Parathyroid adenoma (tissue), 2 donors: Measurements from ENCODE around the gene SORCS2.

Experiments used
- H2AFZ ChIP-seq: fragments of 300-600 bp; sonication (generic); one replicate; pipeline ENCODE4 v1.7.0; 2017; ENCODE audit warnings: antibody characterized with exemption, mild to moderate bottlenecking
- H3K27ac ChIP-seq: fragments of 300-600 bp; sonication (generic); one replicate; pipeline ENCODE4 v1.7.0; 2017
- H3K27me3 ChIP-seq: fragments of 300-600 bp; sonication (generic); one replicate; pipeline ENCODE4 v1.7.0; 2017; ENCODE audit warnings: low read length; ENCODE audit not compliant: control insufficient read depth, insufficient read depth
- H3K36me3 ChIP-seq: fragments of 300-600 bp; sonication (generic); one replicate; pipeline ENCODE4 v1.7.0; 2017; ENCODE audit warnings: low read length; ENCODE audit not compliant: control insufficient read depth, insufficient read depth
- H3K4me1 ChIP-seq: fragments of 300-600 bp; sonication (generic); one replicate; pipeline ENCODE4 v1.7.0; 2017; ENCODE audit warnings: control low read depth
- H3K4me2 ChIP-seq: fragments of 300-600 bp; sonication (generic); one replicate; pipeline ENCODE4 v1.7.0; 2017; ENCODE audit warnings: low read length
- H3K4me3 ChIP-seq: fragments of 300-600 bp; sonication (generic); one replicate; pipeline ENCODE4 v1.7.0; 2017; ENCODE audit warnings: low read depth, low read length
- H3K79me2 ChIP-seq: fragments of 300-600 bp; sonication (generic); one replicate; pipeline ENCODE4 v1.7.0; 2017; ENCODE audit warnings: control low read depth
- H3K9ac ChIP-seq: fragments of 300-600 bp; sonication (generic); one replicate; pipeline ENCODE4 v1.7.0; 2017; ENCODE audit warnings: mild to moderate bottlenecking
- H3K9me3 ChIP-seq: fragments of 300-600 bp; sonication (generic); one replicate; pipeline ENCODE4 v1.7.0; 2017; ENCODE audit warnings: low read length; ENCODE audit not compliant: control insufficient read depth
- TF ChIP-seq, protein P1 (sequence below): fragments of 300-600 bp; sonication (generic); IDR thresholded peaks from one replicate; pipeline ENCODE4 v1.7.0; 2017; ENCODE audit warnings: antibody characterized with exemption, mild to moderate bottlenecking
- donor health status: primary hyperparathyroidism.

Gene SORCS2

DNA sequence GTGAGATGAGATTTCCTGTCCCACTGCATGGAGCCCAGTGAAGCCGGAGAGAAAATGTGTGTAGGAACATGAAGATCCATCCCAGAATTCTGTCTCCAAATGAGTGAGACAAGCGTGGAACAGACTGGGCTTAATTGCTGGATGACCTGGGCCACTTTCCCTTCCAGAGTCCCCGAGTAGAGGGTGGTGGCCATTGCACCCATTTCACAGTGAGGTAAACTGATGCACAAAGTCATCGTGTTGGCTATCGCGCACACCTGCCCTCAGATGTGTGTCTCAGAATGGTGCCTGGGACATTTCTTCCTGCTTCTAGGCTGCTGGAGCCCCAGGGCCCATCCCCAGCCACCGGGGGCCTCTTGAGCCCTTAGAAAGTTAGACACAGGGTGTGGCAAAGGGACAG, 285.4 kb downstream of the SORCS2 start:
- no peak overlapping the region for H3K4me3 ChIP-seq
- no peak overlapping the region for H3K4me2 ChIP-seq
- H3K27ac ChIP-seq, result no peak overlapping the region
- TF ChIP-seq, protein P1, sequence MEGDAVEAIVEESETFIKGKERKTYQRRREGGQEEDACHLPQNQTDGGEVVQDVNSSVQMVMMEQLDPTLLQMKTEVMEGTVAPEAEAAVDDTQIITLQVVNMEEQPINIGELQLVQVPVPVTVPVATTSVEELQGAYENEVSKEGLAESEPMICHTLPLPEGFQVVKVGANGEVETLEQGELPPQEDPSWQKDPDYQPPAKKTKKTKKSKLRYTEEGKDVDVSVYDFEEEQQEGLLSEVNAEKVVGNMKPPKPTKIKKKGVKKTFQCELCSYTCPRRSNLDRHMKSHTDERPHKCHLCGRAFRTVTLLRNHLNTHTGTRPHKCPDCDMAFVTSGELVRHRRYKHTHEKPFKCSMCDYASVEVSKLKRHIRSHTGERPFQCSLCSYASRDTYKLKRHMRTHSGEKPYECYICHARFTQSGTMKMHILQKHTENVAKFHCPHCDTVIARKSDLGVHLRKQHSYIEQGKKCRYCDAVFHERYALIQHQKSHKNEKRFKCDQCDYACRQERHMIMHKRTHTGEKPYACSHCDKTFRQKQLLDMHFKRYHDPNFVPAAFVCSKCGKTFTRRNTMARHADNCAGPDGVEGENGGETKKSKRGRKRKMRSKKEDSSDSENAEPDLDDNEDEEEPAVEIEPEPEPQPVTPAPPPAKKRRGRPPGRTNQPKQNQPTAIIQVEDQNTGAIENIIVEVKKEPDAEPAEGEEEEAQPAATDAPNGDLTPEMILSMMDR, result no peak
- H2AFZ ChIP-seq, result no peak overlapping the region
- H3K9ac ChIP-seq, result no peak overlapping the region
- no peaks in the 10 kb centered on the region for H3K36me3 ChIP-seq
- no peaks in the 10 kb centered on the region for H3K9me3 ChIP-seq
- H3K79me2 ChIP-seq, result no peaks in the 10 kb centered on the region
- no peaks in the 10 kb centered on the region for H3K4me1 ChIP-seq
- no peaks in the 10 kb centered on the region for H3K27me3 ChIP-seq

DNA sequence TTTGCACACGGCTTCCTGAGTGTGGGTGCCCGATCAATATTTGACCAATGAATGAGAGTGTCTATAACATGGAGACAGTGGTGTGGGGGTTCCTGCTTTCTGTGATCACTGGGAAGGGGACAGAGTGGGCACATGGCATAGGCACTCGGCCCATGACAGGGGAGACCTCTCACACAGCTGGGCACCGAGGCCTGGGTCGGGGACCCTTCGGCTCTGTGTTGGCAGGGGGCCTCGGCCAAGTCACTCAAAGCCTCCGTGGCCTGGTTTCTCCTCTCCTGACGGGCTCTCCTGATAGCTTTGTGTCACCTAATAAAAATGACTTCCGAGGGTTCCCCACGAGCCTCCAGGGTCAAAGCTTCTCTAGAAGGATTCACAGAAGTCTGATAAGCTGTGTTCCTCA, 286.3 kb downstream of the SORCS2 start:
- no peak overlapping the region for H3K4me2 ChIP-seq
- H3K36me3 ChIP-seq, result no peaks in the 10 kb centered on the region
- no peak overlapping the region for H2AFZ ChIP-seq
- H3K4me1 ChIP-seq, result no peaks in the 10 kb centered on the region
- no peaks in the 10 kb centered on the region for H3K27me3 ChIP-seq
- TF ChIP-seq, protein P1, result no peak
- H3K4me3 ChIP-seq, result no peak overlapping the region
- H3K9ac ChIP-seq, result no peak overlapping the region
- H3K27ac ChIP-seq, result no peak overlapping the region
- H3K9me3 ChIP-seq, result no peaks in the 10 kb centered on the region
- no peaks in the 10 kb centered on the region for H3K79me2 ChIP-seq

DNA sequence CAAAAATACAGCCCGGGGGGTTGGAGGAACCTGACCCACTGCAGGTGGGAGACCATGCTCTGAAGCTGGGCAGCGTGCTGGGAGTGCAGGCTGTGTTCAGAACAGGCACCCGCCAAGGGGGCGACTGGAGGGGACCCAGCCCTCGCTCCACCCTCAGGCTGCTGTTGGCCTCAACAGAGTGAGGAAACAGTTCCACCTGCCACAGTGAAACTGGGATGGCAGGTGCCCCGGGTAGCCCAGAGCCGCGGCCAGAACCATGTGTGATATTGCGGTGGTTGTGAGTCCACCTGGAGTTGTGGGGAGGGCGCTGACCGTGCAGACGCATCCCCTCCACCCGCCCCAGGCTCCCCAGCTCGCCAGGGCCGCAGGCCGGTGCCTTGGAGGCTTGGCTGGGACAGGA, 288.1 kb downstream of the SORCS2 start:
- H3K27me3 ChIP-seq, result no peaks in the 10 kb centered on the region
- H3K4me3 ChIP-seq, result no peak overlapping the region
- no peak overlapping the region for H3K9ac ChIP-seq
- H3K36me3 ChIP-seq, result no peaks in the 10 kb centered on the region
- H3K79me2 ChIP-seq, result no peaks in the 10 kb centered on the region
- H2AFZ ChIP-seq, result no peak overlapping the region
- no peaks in the 10 kb centered on the region for H3K9me3 ChIP-seq
- H3K4me1 ChIP-seq, result no peaks in the 10 kb centered on the region
- no peak overlapping the region for H3K4me2 ChIP-seq
- TF ChIP-seq, protein P1, result no peak
- H3K27ac ChIP-seq, result no peak overlapping the region

DNA sequence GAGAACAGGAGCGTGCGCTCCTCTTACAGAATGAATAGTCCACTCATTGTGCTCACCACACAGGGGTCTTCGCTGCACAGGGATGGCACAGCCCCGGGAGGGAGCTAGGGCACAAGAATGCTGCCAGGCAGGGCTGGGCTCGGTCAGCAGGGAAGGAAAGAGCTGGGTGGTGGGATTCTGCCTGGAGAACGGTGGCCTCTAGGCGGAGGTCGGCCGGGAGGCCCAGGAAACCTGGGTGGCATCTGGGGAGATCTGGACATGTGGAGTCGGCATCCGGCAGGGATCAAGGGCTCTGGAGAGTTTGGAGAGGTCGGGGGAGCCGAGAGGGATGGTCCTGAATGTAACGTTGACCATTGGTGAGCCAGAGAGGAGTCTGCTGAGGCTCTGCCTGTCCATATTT, 288.9 kb downstream of the SORCS2 start:
- no peak overlapping the region for H3K9ac ChIP-seq
- no peak overlapping the region for H3K4me2 ChIP-seq
- TF ChIP-seq, protein P1, result no peak
- no peaks in the 10 kb centered on the region for H3K79me2 ChIP-seq
- no peaks in the 10 kb centered on the region for H3K9me3 ChIP-seq
- no peak overlapping the region for H3K27ac ChIP-seq
- H3K4me1 ChIP-seq, result no peaks in the 10 kb centered on the region
- no peak overlapping the region for H3K4me3 ChIP-seq
- H2AFZ ChIP-seq, result no peak overlapping the region
- H3K27me3 ChIP-seq, result no peaks in the 10 kb centered on the region
- H3K36me3 ChIP-seq, result no peaks in the 10 kb centered on the region

DNA sequence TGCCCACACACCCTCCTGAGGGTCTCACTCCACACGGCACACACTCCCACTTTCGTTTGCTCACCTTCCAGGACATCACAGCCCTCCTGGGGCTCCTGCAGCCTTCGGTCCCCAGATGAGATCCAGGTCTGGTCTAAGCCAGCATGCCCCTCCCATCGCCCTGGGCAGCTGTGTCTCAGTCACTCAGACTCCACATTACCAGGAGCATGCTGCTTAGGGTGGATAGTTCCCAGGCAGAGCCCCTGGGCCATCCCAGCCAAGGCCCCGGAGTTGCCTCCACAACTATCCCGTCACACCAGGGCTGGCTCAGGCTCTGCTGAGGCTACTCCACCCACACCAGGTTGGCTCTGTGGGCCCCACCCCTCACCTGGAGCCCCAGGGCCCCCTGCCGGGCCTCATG, 292.8 kb downstream of the SORCS2 start:
- no peaks in the 10 kb centered on the region for H3K27me3 ChIP-seq
- TF ChIP-seq, protein P1, result no peak
- H3K9ac ChIP-seq, result no peak overlapping the region
- no peaks in the 10 kb centered on the region for H3K9me3 ChIP-seq
- H3K4me1 ChIP-seq, result no peaks in the 10 kb centered on the region
- no peak overlapping the region for H3K27ac ChIP-seq
- no peak overlapping the region for H2AFZ ChIP-seq
- H3K4me3 ChIP-seq, result no peak overlapping the region
- no peaks in the 10 kb centered on the region for H3K36me3 ChIP-seq
- H3K79me2 ChIP-seq, result no peaks in the 10 kb centered on the region
- H3K4me2 ChIP-seq, result no peak overlapping the region
